C4-2B (cell line): ENCODE data around the gene SHANK1.

ENCODE experiments used
- CTCF ChIP-seq: fragments of 450-650 bp; conservative IDR thresholded peaks from 2 replicates; pipeline ENCODE4 v1.5.1; 2017; ENCODE audit warnings: mild to moderate bottlenecking
- ZFX ChIP-seq: fragments of 450-650 bp; IDR thresholded peaks from 2 replicates; pipeline ENCODE4 v1.6.1; 2017

DNA sequence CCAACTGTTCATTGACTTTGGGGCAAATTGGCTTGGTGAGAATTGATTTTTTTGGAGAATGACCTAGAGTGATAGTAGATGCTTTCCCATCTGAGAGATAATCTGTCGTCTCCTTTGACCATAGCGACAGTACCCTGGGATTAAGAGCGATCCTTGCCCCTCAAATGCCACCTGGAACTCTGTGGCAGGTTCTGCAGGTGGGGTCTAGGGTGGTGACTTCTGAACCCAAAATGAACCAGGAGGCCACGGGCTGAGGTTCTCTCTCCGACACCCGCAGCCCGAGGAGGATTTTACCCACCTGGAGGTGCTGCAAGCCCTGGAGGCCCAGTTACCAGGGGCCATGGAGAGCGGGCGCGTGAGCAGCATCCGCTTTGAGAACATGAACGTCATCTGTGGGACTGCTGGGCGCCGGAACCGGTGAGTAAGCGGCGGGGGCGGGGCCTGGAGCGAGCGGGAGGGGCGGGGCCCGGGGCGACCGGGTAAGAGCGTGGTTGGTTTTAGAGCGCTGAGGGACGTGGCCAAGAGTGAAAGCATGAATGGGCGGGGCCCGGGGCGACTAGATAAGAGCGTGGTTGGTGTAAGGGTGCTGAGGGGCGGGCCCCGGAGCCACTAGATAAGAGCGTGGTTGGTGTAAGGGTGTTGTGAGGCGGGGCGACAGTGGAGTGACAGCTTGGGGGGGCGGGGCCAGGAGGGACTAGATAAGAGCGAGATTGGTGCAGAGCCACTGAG is 61.7 kb downstream of the SHANK1 start:
- TF ChIP-seq CTCF (no peak), ZFX (peak; percentile 11; the same call in 1 of the 2 replicates)
